KMS-11 (cell line): ENCODE data around the gene ABCG4.

Experiments
- H2AFZ ChIP-seq: fragments of 200-600 bp; sonication (generic); 2 replicates; pipeline ENCODE4 v1.6.1; 2016; ENCODE audit warnings: antibody characterized with exemption, mixed run types, low read depth
- H3K27ac ChIP-seq: fragments of 200-600 bp; sonication (generic); 2 replicates; pipeline ENCODE4 v1.6.1; 2016; ENCODE audit warnings: mild to moderate bottlenecking, mixed run types
- H3K27me3 ChIP-seq: fragments of 200-600 bp; sonication (generic); 2 replicates; pipeline ENCODE4 v1.6.1; 2017; ENCODE audit warnings: mild to moderate bottlenecking, low read depth, mixed run types, moderate library complexity; ENCODE audit not compliant: insufficient read depth
- H3K36me3 ChIP-seq: fragments of 200-600 bp; sonication (generic); 2 replicates; pipeline ENCODE4 v1.6.1; 2017; ENCODE audit warnings: mild to moderate bottlenecking, mixed run types; ENCODE audit not compliant: insufficient read depth
- H3K4me1 ChIP-seq: fragments of 200-600 bp; sonication (generic); 2 replicates; pipeline ENCODE4 v1.6.1; 2016; ENCODE audit warnings: mild to moderate bottlenecking, low read depth, mixed run types; ENCODE audit not compliant: poor library complexity, severe bottlenecking
- H3K4me2 ChIP-seq: fragments of 200-600 bp; sonication (generic); 2 replicates; pipeline ENCODE4 v1.7.0; 2016; ENCODE audit warnings: mild to moderate bottlenecking, mixed run types
- H3K4me3 ChIP-seq: fragments of 200-600 bp; sonication (generic); IDR thresholded peaks from 2 replicates; pipeline ENCODE4 v1.6.1; 2017; ENCODE audit warnings: low read depth, low read length, mixed read lengths; ENCODE audit not compliant: insufficient read depth
- H3K79me2 ChIP-seq: fragments of 200-600 bp; sonication (generic); 2 replicates; pipeline ENCODE4 v1.6.1; 2016; ENCODE audit warnings: low read depth, mixed run types; ENCODE audit not compliant: insufficient read depth
- H3K9ac ChIP-seq: fragments of 200-600 bp; sonication (generic); 2 replicates; pipeline ENCODE4 v1.6.1; 2016; ENCODE audit warnings: mild to moderate bottlenecking, mixed run types
- H4K20me1 ChIP-seq: fragments of 200-600 bp; sonication (generic); 2 replicates; pipeline ENCODE4 v1.6.1; 2016; ENCODE audit warnings: mild to moderate bottlenecking, mixed run types; ENCODE audit not compliant: insufficient read depth
- CTCF ChIP-seq: fragments of 200-600 bp; sonication (generic); conservative IDR thresholded peaks from 2 replicates; pipeline ENCODE4 v1.6.1; 2017; ENCODE audit warnings: low read depth, mild to moderate bottlenecking, antibody characterized with exemption, low read length, moderate library complexity, mixed read lengths

The ABCG4 gene

DNA sequence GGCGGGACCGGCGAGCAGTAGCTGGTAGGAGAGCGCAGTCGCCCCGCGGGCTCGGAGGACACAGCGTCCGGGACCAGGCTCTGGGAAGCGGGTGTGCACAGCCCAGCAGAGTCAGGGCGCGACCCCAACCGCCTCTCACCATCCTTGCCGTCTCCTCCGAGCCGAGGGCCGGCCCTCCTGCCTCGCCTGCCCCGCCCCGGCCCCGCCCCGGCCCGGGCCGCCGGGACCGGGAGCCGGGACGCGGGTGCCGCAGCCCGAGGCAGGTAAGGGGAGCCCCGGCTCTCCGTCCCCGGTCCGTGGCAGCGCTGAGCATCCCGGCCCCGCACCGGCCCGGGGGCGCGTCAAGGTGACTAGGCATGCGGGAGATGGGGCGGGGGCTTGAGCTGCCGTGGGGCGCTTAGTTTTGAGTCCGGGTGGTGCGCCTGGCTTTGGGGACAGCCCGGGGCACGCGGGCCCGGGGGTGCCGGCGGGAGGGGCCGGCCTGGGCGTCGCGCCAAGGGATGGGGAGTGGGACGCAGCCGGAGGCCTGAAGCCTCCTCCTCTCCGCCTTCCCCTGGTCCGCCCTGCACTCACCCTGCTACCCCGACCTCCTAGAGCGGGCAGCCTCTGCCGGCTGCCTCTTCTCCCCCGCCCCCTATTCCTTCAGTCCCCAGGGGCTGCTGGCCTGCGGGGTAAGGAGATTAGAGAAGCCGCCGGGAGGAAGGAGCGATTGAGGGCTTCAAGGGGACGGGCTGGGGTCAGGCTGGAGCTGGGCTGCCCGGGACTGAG is at the start of gene ABCG4:
Gene ABCG4 (plus strand): TSS at position 35 of the 768 bp plus-strand sequence. CDS start 914 bp downstream, outside the sequence.
- no peaks in the 10 kb centered on the region for H3K79me2 ChIP-seq
- no peaks in the 10 kb centered on the region for H3K4me1 ChIP-seq
- H3K9ac ChIP-seq, result no peak within 1 kb of the TSS
- TF ChIP-seq CTCF, result no peak
- no peaks in the 10 kb centered on the region for H4K20me1 ChIP-seq
- peak within 1 kb of the TSS; percentile 68 for H3K4me2 ChIP-seq
- no peaks in the 10 kb centered on the region for H3K36me3 ChIP-seq
- H2AFZ ChIP-seq, result peak within 1 kb of the TSS; percentile 57
- no peak within 1 kb of the TSS for H3K4me3 ChIP-seq
- H3K27me3 ChIP-seq, result peaks cover 16% of the 10 kb centered on the region
- no peak within 1 kb of the TSS for H3K27ac ChIP-seq

DNA sequence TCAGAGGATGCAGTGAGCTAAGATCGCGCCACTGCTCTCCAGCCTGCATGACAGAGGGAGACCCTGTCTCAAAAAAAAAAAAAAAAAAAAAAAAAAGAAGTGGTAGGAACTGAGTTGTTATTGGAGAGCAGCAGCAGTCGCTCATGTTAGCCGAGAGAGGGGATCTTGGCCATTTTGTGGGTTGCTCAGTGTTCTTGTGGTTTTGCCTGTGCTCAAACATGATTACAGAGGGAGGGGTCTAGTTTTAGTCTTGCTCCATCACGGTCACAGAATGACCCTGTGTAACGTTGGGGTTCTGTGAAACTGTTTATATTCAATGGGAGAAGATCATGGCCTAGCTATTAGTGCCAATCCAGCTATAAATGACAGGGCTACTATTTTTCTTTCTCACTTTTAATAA is 49.1 kb upstream of the ABCG4 start:
- Histone ChIP-seq H3K27ac (no peak overlapping the region), H3K27me3 (no peaks in the 10 kb centered on the region), H2AFZ (no peak overlapping the region), H4K20me1 (no peaks in the 10 kb centered on the region), H3K4me1 (peaks cover 32% of the 10 kb centered on the region), H3K4me3 (no peak overlapping the region), H3K4me2 (peak overlapping the region; percentile 94; the same call in 1 of the 2 replicates), H3K9ac (no peak overlapping the region), H3K36me3 (no peaks in the 10 kb centered on the region), H3K79me2 (peaks cover 25% of the 10 kb centered on the region; the same call in 1 of the 2 replicates)
- no peak for TF ChIP-seq CTCF

DNA sequence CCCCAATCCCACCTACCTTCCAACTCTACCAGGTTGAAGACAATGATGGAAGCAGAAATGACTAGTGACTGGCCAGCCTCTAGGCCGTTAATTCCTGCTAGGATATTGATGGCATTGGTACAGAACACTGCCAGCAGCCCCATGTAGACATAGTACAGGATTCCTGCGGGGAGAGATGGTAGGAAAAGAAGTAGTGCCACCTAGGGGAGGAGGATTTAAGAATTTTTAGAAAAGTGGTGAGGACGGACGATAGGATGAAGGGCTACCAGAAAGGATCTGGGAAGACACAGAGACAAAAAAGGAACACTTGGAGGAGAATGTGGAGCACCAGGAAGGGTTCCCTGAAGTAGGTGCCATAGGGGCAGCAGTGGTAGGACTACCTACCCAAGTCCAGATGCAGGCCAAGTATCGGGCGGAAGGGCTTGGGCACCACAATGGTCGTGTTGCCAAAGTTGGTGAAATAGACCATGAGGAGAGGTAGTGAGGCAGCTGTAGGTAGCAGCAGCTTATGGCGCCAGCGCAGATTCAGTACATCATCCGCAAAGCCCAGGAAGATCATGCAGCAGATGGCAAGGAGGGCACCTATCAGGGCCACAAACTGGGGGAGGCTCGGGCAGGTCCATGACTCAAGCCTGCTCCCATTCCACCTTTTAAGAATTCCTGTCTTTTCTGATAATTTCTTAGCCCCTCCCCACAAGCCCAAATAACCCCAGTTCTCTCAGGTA is 48.4 kb upstream of the ABCG4 start:
- Histone ChIP-seq H3K36me3 (no peaks in the 10 kb centered on the region), H3K79me2 (peaks cover 21% of the 10 kb centered on the region; the same call in 1 of the 2 replicates), H3K4me1 (peaks cover 36% of the 10 kb centered on the region), H3K27ac (no peak overlapping the region; the same call in 1 of the 2 replicates), H3K4me3 (no peak overlapping the region), H3K27me3 (no peaks in the 10 kb centered on the region), H3K4me2 (peak overlapping the region; percentile 94), H3K9ac (peak overlapping the region; percentile 92; the same call in 1 of the 2 replicates), H2AFZ (no peak overlapping the region; the same call in 1 of the 2 replicates), H4K20me1 (no peaks in the 10 kb centered on the region)
- peak; percentile 37; the same call in 1 of the 2 replicates for TF ChIP-seq CTCF

DNA sequence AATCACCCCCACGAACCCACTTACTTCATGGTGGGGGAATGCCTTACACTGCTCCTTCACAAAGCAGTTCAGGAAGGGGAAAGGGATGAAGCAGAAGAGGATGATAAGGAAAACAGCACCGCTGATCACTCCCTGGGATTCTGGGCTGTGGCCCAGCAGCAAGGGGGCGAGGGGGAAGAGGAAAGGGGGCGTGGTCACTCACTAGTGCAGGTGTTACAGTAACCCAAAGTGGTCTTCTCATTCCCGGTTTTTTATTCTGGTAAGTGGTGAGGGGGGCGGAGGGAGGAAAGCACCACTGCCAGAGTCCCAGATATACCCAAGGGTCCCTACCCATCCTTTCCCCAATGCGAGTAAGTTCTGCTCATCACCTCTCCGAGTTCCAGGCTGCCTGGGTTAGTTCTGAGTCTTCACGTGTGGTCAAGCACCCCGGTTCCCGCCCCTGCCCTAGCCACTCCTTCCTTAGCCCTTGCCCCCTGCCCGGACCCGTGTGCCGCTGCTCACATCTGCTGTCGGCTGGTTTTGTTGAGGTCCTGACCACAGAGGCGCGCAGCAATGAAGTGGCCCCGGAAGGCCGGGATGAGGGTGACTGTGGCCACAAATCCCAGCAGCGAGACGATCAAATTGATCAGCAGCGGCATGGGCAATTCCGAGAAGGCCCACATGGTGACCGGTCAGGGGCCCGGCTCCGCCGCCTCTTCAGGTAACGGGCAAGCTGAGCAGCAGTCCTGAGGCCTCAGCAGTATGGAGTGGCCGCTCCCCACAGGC is 47.7 kb upstream of the ABCG4 start:
- peak overlapping the region; percentile 94 for H3K4me2 ChIP-seq
- H4K20me1 ChIP-seq, result no peaks in the 10 kb centered on the region
- H2AFZ ChIP-seq, result peak overlapping the region; percentile 73
- H3K79me2 ChIP-seq, result peaks cover 21% of the 10 kb centered on the region; the same call in 1 of the 2 replicates
- no peak for TF ChIP-seq CTCF
- peak overlapping the region; percentile 94 for H3K27ac ChIP-seq
- H3K27me3 ChIP-seq, result no peaks in the 10 kb centered on the region
- H3K4me1 ChIP-seq, result peaks cover 38% of the 10 kb centered on the region
- H3K4me3 ChIP-seq, result no peak overlapping the region
- H3K36me3 ChIP-seq, result no peaks in the 10 kb centered on the region
- peak overlapping the region; percentile 92 for H3K9ac ChIP-seq
